ENCODE data around the gene SELENON. TPM values are rescaled to one million over a fixed set of nuclear protein-coding genes. Genes with fewer than 3 reads are reported as not detected.

SELENON gene
- total and polyA plus RNA-seq, 8 donors, result 1.7 to 81.1 (median 20.0) TPM

GRCh38 chr1:25848531-25848930 is 48.5 kb downstream of the SELENON start:
- WGBS, 5 donors, result 73 to 91% (median 86%) methylated on average over 1 of the region's 1 CpG
- TF ChIP-seq POLR2A (IDR thresholded peaks at IDR 0.05) (no peak), CTCF (IDR thresholded peaks at IDR 0.05) (no peak), POLR2AphosphoS5 (IDR thresholded peaks at IDR 0.05) (no peak), EP300 (IDR thresholded peaks at IDR 0.05) (no peak)
- no peaks in the 10 kb centered on the region for H3K36me3 ChIP-seq
- intact Hi-C loops (cut with DNase I; ENCODE audit: low total_unique reads), result no loop called here
- H3K9me3 ChIP-seq, result no peaks in the 10 kb centered on the region
- no peaks in the 10 kb centered on the region for H3K27me3 ChIP-seq
- no peaks in the 10 kb centered on the region for H3K4me1 ChIP-seq
- no peak overlapping the region for H3K27ac ChIP-seq
- no peak overlapping the region for H3K4me3 ChIP-seq
- DNase-seq, result no peak

GRCh38 chr1:25854554-25854953 is 54.6 kb downstream of the SELENON start:
- no peak for TF ChIP-seq POLR2AphosphoS5 (IDR thresholded peaks at IDR 0.05)
- TF ChIP-seq POLR2A (IDR thresholded peaks at IDR 0.05), result no peak
- no peak for TF ChIP-seq EP300 (IDR thresholded peaks at IDR 0.05)
- no peak for TF ChIP-seq CTCF (IDR thresholded peaks at IDR 0.05)
- 86 to 93% (median 91%) methylated on average over 2 of the region's 2 CpGs for WGBS, 5 donors
- Histone ChIP-seq H3K9me3 (no peaks in the 10 kb centered on the region), H3K4me3 (no peak overlapping the region), H3K27ac (no peak overlapping the region), H3K36me3 (no peaks in the 10 kb centered on the region), H3K27me3 (no peaks in the 10 kb centered on the region), H3K4me1 (peaks cover 8 to 10% (median 9%) of the 10 kb centered on the region in 4 donors)
- no peak for DNase-seq
- intact Hi-C loops (cut with DNase I; ENCODE audit: low total_unique reads), result no loop called here

GRCh38 chr1:25856856-25857255 is 56.9 kb downstream of the SELENON start:
- 92 to 96% (median 94%) methylated on average over 11 of the region's 11 CpGs for WGBS, 5 donors
- DNase-seq, result no peak
- H3K4me3 ChIP-seq, result no peak overlapping the region
- intact Hi-C loops (cut with DNase I; ENCODE audit: low total_unique reads), result no loop called here
- no peaks in the 10 kb centered on the region for H3K36me3 ChIP-seq
- peaks cover 15 to 29% (median 20%) of the 10 kb centered on the region in 4 donors for H3K4me1 ChIP-seq
- no peaks in the 10 kb centered on the region for H3K27me3 ChIP-seq
- H3K27ac ChIP-seq, result no peak overlapping the region
- TF ChIP-seq POLR2AphosphoS5 (IDR thresholded peaks at IDR 0.05) (no peak), EP300 (IDR thresholded peaks at IDR 0.05) (no peak), POLR2A (IDR thresholded peaks at IDR 0.05) (no peak), CTCF (IDR thresholded peaks at IDR 0.05) (no peak)
- no peaks in the 10 kb centered on the region for H3K9me3 ChIP-seq

- TF ChIP-seq EP300 (IDR thresholded peaks at IDR 0.05) (no peak), CTCF (IDR thresholded peaks at IDR 0.05) (no peak), POLR2AphosphoS5 (IDR thresholded peaks at IDR 0.05) (no peak), POLR2A (IDR thresholded peaks at IDR 0.05) (no peak)
- 42 to 56% (median 51%) methylated on average over 7 of the region's 7 CpGs for WGBS, 5 donors
- no peak overlapping the region for H3K27ac ChIP-seq
- DNase-seq, result no peak
- intact Hi-C loops (cut with DNase I; ENCODE audit: low total_unique reads), result no loop called here
- H3K27me3 ChIP-seq, result no peaks in the 10 kb centered on the region
- H3K4me1 ChIP-seq, result peaks cover 15 to 29% (median 20%) of the 10 kb centered on the region in 4 donors
- H3K9me3 ChIP-seq, result no peaks in the 10 kb centered on the region
- peak overlapping the region; percentile 41 to 55 (median 52) for H3K4me3 ChIP-seq
- peaks cover 0 to 16% (median 11%) of the 10 kb centered on the region in 4 donors for H3K36me3 ChIP-seq
Observed at GRCh38 chr1:25858494-25858893, 58.5 kb downstream of the SELENON start.
